Urinary bladder (tissue), 4 donors: ENCODE results near the gene THAP10. TPM values are rescaled to one million over a fixed set of nuclear protein-coding genes. Genes with fewer than 3 reads are reported as not detected.
A peak's percentile ranks its signal among the peaks of the same experiment; 100 is the strongest.
"Not testable (repeated sequence)": the region's sequence is repeated elsewhere in the genome, so short reads cannot be mapped to it uniquely, and the experiment has no call there.

ENCODE experiments used
- DNase-seq: peaks from one replicate; pipeline ENCODE4 v3.0.0-alpha.2; 2015; ENCODE audit errors: extremely low spot score
- H3K27ac ChIP-seq: one replicate; pipeline ENCODE4 v1.5.1; 2013; ENCODE audit warnings: low read depth, mild to moderate bottlenecking, moderate library complexity
- H3K36me3 ChIP-seq: one replicate; pipeline ENCODE4 v1.6.1; 2013; ENCODE audit warnings: mild to moderate bottlenecking, moderate library complexity; ENCODE audit not compliant: insufficient read depth
- H3K4me1 ChIP-seq: one replicate; pipeline ENCODE4 v1.6.1; 2013; ENCODE audit warnings: mild to moderate bottlenecking, moderate library complexity; ENCODE audit not compliant: insufficient read depth
- H3K4me3 ChIP-seq: one replicate; pipeline ENCODE4 v1.5.1; 2013; ENCODE audit warnings: low read depth, low read length
- WGBS: extraction: QIAGEN DNeasy Blood & Tissue Kit; methylation state at CpG from one replicate; pipeline ENCODE4 v1.1.7; 2013; 5-methylcytosine and 5-hydroxymethylcytosine counted together
- polyA plus RNA-seq: library from polyadenylated mRNA; stranded (reverse); fragments of 200-250 nt; gene quantifications from one replicate; pipeline ENCODE4 v1.2.3, GENCODE V29; 2013
- total RNA-seq: library from RNA; depleted of rRNA; stranded (reverse); fragments of >200 nt; gene quantifications from one replicate; pipeline ENCODE4 v1.2.3, GENCODE V29; 2014
- donor health status: healthy with polysubstance abuse.
- donor health status: healthy.

Gene THAP10
- total and polyA plus RNA-seq, 2 donors: 3.8 to 5.0 TPM

DNA sequence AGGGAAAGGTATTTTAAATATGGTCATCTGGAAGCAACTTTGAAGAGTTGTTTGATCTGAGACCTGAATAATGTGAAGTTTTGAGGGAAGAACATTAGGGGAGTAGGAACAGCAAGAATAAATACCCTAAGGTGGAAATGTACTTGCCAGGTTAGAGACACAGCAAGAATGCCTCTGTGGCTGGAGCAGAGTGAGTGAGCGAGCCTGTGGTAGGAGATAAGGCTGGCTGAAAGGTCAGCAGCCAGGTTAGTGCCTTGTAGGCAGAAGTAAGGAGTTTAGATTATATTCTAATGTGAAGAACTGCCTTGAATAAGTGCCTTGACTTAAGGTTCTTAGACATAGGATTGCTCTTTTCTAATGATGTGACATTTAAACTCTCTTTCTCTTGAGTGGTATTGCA is 18.7 kb upstream of the THAP10 start:
- Histone ChIP-seq H3K4me3 (no peak overlapping the region), H3K4me1 (no peaks in the 10 kb centered on the region), H3K36me3 (peaks cover 2% of the 10 kb centered on the region), H3K27ac (no peak overlapping the region)
- 94% methylated on average over 1 of the region's 1 CpG for WGBS
- no peak for DNase-seq

DNA sequence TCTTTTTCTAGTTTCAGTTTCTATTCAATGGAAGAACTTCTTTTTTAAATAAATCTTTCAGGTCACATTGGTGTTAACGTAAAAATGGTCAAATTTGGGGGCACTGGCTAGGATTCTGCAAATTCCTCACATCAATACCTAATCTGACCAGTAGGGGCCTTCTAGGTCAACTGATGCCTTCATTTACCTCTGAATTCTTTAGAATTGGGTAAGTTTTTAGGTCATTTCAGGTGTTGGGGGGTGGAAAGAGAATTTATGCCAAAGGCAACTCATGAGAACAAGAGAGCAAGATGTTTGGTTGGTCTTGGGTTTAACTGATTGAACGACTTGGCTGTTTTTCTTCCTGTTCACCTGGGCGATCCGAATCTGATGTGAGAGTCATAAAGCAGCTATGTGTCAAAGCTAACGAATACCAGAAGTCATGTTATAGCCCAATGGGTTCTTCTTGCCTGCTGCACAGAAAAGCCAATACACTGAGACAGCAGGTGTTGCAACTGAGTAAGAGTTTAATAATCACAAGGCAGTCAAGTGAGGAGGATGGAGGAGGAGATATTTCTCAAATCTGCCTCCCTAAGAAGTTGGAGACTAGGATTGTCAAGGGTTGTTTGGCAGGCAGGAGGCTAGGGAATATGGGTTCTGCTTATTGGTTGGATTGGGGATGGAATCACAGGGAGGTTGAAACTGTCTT is 15.7 kb upstream of the THAP10 start:
- Histone ChIP-seq H3K4me3 (no peak overlapping the region), H3K27ac (no peak overlapping the region), H3K4me1 (no peaks in the 10 kb centered on the region), H3K36me3 (peaks cover 2% of the 10 kb centered on the region)
- 96% methylated on average over 5 of the region's 5 CpGs for WGBS
- DNase-seq: no peak

DNA sequence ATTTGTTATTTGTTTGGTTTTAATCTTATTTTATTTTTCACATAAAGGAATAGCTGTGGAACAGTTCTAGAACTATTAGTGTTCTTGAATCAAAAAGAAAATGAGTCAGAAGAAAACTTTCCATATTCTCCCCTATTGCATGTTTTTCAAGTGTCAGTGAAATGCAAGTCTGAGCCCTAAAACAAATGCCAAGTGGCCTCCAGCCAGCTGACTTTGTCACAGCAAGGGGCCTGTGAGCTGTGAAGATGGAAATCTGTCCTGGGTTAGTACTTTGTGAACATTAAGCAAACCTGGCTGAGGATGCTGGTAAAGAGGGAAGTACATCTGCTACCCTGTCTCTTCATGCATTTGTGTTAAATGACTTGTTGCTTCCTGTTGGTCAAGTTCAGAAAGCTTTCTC is 14.6 kb upstream of the THAP10 start:
- H3K36me3 ChIP-seq: peaks cover 2% of the 10 kb centered on the region
- H3K4me3 ChIP-seq: no peak overlapping the region
- H3K4me1 ChIP-seq: no peaks in the 10 kb centered on the region
- DNase-seq: no peak
- no peak overlapping the region for H3K27ac ChIP-seq

DNA sequence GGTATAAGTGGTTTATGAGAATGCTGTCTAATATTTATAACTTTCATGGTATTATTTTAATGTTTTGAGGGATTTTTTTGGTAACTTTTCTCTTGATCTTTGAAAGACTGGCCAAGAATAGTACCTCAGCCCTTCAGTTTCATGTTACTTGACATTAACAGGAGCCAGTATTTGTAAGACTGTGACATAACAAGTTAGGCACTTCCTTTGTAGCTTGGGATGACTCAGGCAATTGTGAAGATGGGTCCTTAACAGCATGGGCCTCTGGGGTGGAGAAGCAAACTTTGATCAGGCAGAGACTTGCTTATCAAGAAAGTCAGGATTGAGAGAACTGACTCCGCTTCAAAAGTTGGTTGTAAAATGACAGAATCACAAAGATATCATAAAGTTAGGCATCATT is 9.9 kb upstream of the THAP10 start:
- H3K36me3 ChIP-seq: no peaks in the 10 kb centered on the region
- WGBS: 90% methylated on average over 1 of the region's 1 CpG
- H3K4me1 ChIP-seq: no peaks in the 10 kb centered on the region
- H3K4me3 ChIP-seq: no peak overlapping the region
- peak; percentile 11 for DNase-seq
- H3K27ac ChIP-seq: no peak overlapping the region

DNA sequence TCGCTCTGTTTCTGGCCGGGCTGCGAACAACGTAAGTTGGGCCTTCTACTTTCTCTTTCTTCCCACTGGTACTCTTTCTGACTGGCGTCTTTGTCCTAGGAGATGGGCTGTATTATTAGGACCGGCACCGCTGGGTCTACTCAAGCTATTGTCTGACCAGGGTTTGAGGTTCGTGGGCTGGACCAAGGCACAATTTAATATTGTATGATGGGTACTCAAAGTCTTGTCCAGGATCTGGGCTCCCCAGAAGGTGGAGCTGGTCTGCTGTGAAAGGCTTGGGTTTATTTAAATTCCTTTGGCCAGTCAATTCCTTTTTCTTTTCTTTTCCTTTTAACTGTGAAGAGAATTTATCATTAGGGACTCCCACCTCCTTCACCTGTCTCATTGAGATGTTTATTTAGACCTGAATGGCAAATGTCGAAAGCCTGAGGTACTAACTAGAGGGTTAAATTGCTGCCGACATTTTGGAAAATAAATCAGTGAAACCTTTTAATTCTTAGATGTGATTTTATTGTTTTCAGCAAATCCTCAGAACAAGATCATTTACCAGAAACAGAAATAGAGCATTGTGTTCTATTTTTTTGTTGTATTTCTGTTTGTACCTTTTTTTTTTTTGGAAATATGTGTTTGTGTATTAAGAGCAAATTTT is 803 bp upstream of the THAP10 start:
- Histone ChIP-seq H3K4me1 (peaks cover 2% of the 10 kb centered on the region), H3K36me3 (no peaks in the 10 kb centered on the region), H3K27ac (peak overlapping the region; percentile 60), H3K4me3 (peak overlapping the region; percentile 66)
- DNase-seq: no peak
- WGBS: 4% methylated on average over 10 of the region's 10 CpGs

DNA sequence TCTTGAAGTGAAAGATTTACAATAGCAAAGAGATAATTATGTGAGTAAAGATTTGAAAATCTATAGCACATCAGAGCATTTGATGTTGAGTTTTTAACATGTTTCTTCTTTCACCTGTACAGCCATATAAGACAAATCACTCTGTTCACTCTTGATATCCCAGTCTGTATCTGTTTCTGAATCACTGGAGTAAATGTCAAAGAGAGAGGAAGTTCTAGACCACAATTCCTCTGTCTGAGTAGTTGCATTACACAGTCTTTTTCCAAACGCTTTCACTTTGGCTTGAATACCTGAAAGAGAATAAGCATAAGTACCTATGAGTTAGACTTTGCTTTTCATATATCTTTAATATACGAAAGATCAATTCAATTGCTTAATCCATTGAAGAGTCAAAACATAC is 9.9 kb downstream of the THAP10 start:
- no peaks in the 10 kb centered on the region for H3K4me1 ChIP-seq
- no peak for DNase-seq
- 83% methylated on average over 2 of the region's 2 CpGs for WGBS
- no peaks in the 10 kb centered on the region for H3K36me3 ChIP-seq
- no peak overlapping the region for H3K4me3 ChIP-seq
- H3K27ac ChIP-seq: no peak overlapping the region

DNA sequence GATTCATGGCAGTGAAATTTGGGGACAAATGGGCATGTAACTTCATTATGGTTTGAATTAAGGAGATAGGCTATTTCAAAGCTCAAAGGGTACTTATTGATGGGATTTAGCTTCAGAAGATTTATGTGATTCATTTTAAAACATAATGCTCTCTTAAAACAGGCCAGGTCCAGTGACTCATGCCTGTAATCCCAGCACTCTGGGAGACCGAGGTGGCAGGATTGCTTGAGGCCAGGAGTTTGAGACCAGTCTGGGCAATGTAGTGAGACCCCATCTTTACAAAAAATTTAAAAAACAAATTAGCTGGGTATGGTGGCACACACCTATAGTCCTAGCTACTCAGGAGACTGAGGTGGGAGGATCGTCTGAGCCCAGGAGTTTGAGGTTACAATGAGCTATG is 11.5 kb downstream of the THAP10 start:
- no peak overlapping the region for H3K27ac ChIP-seq
- 84% methylated on average over 2 of the region's 2 CpGs for WGBS
- H3K4me1 ChIP-seq: no peaks in the 10 kb centered on the region
- no peak for DNase-seq
- H3K4me3 ChIP-seq: no peak overlapping the region
- H3K36me3 ChIP-seq: no peaks in the 10 kb centered on the region

DNA sequence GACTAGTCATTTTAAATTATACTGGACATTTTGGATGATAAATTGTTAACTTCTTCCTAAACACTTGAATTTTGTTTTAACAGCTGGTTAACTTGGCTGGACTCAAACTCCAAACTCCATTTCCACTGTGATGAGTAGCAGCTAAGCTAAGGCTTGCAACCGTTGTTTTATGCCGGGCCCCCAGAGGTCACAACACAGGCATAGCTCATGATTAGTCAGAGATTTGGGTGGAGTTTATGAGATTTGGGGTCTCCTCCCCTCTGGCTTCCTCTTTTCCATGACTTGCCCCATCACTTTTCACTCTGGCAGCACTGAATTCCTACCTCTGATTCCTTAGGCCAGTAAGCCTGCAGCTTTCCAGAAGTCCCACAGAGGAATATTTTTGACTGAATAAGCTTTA is 12.8 kb downstream of the THAP10 start:
- no peaks in the 10 kb centered on the region for H3K4me1 ChIP-seq
- 44% methylated on average over 2 of the region's 2 CpGs for WGBS

DNA sequence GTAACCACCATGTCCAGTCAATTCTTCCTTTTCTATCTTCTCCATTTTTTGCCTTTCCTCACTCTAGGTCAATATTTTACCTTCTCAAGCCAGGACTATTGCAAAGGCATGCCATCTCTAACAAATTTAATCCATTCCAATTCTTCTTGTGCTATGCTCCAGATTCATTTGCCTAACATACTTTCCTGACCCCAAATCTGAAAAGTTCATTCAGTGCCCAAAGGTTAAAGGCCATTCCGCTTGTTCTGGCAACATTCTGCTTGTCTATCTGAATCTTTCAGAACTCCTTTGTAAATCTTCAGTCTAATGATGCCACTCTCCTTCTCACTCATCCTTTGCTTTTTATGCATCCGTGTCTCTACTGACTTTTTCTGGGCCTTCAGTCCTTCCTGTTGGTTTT is 15.6 kb downstream of the THAP10 start:
- no peak for DNase-seq
- H3K36me3 ChIP-seq: no peaks in the 10 kb centered on the region
- H3K27ac ChIP-seq: no peak overlapping the region
- no peaks in the 10 kb centered on the region for H3K4me1 ChIP-seq
- WGBS: 67% methylated on average over 2 of the region's 2 CpGs
- H3K4me3 ChIP-seq: no peak overlapping the region

More for the DNA sequence above, 12.8 kb downstream of the THAP10 start:
- H3K27ac ChIP-seq: no peak overlapping the region
- no peak overlapping the region for H3K4me3 ChIP-seq
- no peaks in the 10 kb centered on the region for H3K36me3 ChIP-seq
- DNase-seq: no peak

DNA sequence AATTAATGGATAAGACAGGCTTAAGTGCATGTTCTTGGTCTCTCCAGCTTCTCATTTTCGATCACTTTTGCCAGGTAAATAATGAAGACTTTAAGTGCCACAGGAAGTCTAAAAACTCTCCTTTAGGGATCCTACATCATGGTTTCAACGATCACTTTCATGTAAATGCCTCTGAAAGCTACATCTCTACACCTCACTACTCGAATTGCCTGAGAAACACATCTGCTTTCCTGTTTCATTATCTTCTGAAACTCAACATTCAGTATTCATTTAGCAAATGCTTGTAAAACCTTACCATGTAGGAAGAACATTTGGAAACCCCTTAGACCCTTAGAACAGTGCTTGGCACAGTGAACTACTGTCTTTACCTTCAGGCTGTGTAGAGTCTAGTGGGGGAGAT is 16.2 kb downstream of the THAP10 start:
- no peak overlapping the region for H3K27ac ChIP-seq
- no peak for DNase-seq
- H3K36me3 ChIP-seq: no peaks in the 10 kb centered on the region
- H3K4me3 ChIP-seq: no peak overlapping the region
- 69% methylated on average over 3 of the region's 3 CpGs for WGBS
- H3K4me1 ChIP-seq: no peaks in the 10 kb centered on the region

DNA sequence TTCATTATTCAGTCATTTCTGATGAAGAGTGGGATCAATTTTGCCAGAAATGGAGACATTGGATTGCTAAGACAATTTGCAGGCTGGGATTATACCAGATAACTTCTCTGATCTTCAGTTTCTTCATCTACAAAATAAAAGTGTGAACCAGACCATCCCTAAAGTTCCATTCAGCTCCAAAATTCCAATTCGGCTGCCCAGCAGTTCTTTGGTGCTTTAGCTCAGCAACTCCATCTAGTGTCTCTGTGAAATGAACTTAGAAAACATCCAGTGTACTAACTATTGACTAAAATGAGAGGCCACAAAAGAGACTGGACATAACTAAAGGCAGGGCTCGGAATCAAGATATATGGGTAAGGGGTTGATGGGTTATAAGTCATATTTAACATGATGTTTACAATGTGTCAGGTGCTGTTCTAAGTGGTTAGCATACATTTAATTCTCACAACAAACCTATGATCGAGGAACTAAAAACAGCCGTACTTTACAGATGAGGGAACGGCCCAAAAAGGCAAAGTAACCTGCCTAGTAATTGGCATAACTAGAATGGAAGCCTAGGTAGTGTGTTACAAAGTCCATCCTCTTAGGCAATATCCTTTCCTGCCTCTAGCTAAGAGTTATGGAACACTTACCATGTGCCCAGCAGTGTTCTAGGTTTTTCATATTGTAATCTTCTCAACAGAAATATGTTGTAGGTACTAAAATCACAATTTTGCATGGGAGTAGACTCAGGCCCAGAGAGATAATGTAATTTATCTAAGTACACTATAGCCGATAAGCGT is 17.0 kb downstream of the THAP10 start:
- no peaks in the 10 kb centered on the region for H3K4me1 ChIP-seq
- 75% methylated on average over 7 of the region's 7 CpGs for WGBS
- no peaks in the 10 kb centered on the region for H3K36me3 ChIP-seq
- no peak overlapping the region for H3K27ac ChIP-seq
- DNase-seq: no peak
- H3K4me3 ChIP-seq: no peak overlapping the region

DNA sequence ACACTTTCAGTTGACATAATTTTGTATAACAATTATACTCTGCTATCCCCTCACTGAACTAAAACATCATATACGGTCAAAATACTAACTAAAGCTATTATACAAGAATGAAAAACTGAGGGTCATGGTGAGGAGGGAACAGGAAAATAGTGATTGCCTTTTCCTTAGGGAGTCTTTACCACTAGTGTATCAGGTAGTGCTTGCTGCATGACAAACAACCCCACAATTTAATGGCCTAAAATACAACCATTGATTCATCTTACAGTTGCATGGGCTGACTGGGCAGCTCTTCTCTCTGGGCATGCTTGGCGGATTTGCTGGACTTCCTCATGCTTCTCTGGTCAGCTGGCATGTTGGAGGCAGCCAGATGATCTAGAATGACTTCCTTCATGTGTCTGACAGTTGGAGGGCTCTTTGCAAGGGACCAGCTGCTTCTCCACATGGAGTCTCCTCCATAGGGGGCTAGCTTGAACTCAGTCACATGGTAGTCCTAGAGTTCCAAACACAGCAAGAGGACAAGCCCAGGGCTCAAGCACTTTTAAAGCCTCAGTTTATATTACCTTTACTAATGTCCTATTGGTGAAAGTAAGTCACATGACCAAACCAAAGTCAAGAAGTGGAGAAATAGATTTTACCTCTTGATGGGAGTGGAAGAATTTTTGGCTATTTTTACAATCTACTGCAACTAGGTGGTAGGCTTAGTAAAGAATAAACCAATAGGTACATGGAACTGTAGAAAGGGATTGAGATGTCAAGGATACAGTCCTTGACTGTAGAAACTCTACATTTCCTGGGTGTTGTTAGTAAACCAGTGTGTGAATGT is 18.8 kb downstream of the THAP10 start:
- no peak for DNase-seq
- WGBS: 96% methylated on average over 2 of the region's 2 CpGs
- no peak overlapping the region for H3K27ac ChIP-seq
- no peaks in the 10 kb centered on the region for H3K4me1 ChIP-seq
- H3K4me3 ChIP-seq: no peak overlapping the region
- H3K36me3 ChIP-seq: no peaks in the 10 kb centered on the region

DNA sequence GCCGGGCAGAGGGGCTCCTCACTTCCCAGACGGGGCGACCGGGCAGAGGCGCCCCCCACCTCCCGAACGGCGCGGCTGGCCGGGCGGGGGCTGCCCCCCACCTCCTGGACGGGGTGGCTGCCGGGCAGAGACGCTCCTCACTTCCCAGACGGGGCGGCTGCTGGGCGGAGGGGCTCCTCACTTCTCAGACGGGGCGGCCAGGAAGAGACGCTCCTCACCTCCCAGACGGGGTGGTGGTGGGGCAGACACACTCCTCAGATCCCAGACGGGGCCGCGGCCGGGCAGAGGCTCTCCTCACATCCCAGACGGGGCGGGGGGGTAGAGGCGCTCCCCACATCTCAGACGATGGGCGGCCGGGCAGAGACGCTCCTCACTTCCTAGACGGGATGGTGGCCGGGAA is 20.7 kb downstream of the THAP10 start:
- H3K36me3 ChIP-seq, H3K4me1 ChIP-seq, H3K27ac ChIP-seq, H3K4me3 ChIP-seq, DNase-seq: not testable (repeated sequence)
- WGBS: 94% methylated on average over 34 of the region's 34 CpGs
